AG09309 (cell line): Measurements from ENCODE around the gene SORBS2.
A peak's percentile ranks its signal among the peaks of the same experiment; 100 is the strongest.

ENCODE experiments used
- DNase-seq: peaks from one replicate; pipeline ENCODE4 v3.0.0-alpha.2; 2010; ENCODE audit warnings: low read depth
- H3K4me3 ChIP-seq: 2 replicates; pipeline ENCODE4 v1.5.1; 2011; ENCODE audit warnings: mild to moderate bottlenecking, low read depth, low read length, moderate library complexity; ENCODE audit not compliant: control insufficient read depth
- CTCF ChIP-seq: IDR thresholded peaks from 2 replicates; pipeline ENCODE4 v1.5.1; 2011; ENCODE audit warnings: mild to moderate bottlenecking, low read depth, low read length, inconsistent platforms; ENCODE audit not compliant: insufficient read depth, control insufficient read depth; ENCODE audit errors: missing control alignments

Gene SORBS2

GRCh38 chr4:185538806-185539205 lies 273.2 kb downstream of the SORBS2 start:
- TF ChIP-seq CTCF, result no peak
- no peak for DNase-seq
- H3K4me3 ChIP-seq, result no peak overlapping the region

GRCh38 chr4:185536411-185536709 lies 275.6 kb downstream of the SORBS2 start:
- no peak for DNase-seq
- no peak overlapping the region for H3K4me3 ChIP-seq
- no peak for TF ChIP-seq CTCF

- TF ChIP-seq CTCF, result no peak
- DNase-seq, result no peak
- H3K4me3 ChIP-seq, result peak overlapping the region; percentile 70
Observed at GRCh38 chr4:185535612-185536410, 276.2 kb downstream of the SORBS2 start.
